ENCODE results near the gene L3MBTL4.

- TF ChIP-seq ZNF8 (CRISPR knock-in tag; IDR thresholded peaks at IDR 0.05), result no peak
- TF ChIP-seq CSRNP3 (CRISPR knock-in tag; IDR thresholded peaks at IDR 0.05), result no peak
- no peak for TF ChIP-seq CSDC2 (CRISPR knock-in tag; IDR thresholded peaks at IDR 0.05)
- TF ChIP-seq POU6F1 (CRISPR knock-in tag; IDR thresholded peaks at IDR 0.05; ENCODE audit: borderline replicate concordance, low read depth), result no peak
- TF ChIP-seq ZNF565 (CRISPR knock-in tag; conservative IDR thresholded peaks at IDR 0.05; ENCODE audit: low read depth), result no peak
- TF ChIP-seq ZFP30 (CRISPR knock-in tag; IDR thresholded peaks at IDR 0.05), result no peak
- TF ChIP-seq CREB5 (CRISPR knock-in tag; IDR thresholded peaks at IDR 0.05; ENCODE audit: low read depth), result no peak
- no peak for TF ChIP-seq SNAI2 (CRISPR knock-in tag; IDR thresholded peaks at IDR 0.05)
Measured at GRCh38 chr18:6411382-6411781, 3.3 kb downstream of the L3MBTL4 start.
